K562 (cell line): ENCODE data around the gene ATP6V1F. TPM values are rescaled to one million over a fixed set of nuclear protein-coding genes. Genes with fewer than 3 reads are reported as not detected.
A peak's percentile ranks its signal among the peaks of the same experiment; 100 is the strongest.

ENCODE experiments used
- BHLHE40 ChIP-seq: IDR thresholded peaks from 2 replicates; pipeline ENCODE4 v1.6.1; 2011; ENCODE audit warnings: low read length, improper control_type of control experiment
- CTCF ChIP-seq, 3 experiments: IDR thresholded peaks in 2 of 3; conservative IDR thresholded peaks in 1 of 3; 2 replicates each; pipeline ENCODE4 v1.5.1; 2011 to 2012; ENCODE audit warnings: low read length in 3 of 3, mild to moderate bottlenecking in 3 of 3, control low read depth in 2 of 3, improper control_type of control experiment in 1 of 3, inconsistent platforms in 1 of 3, low read depth in 1 of 3, mixed read lengths in 1 of 3, moderate library complexity in 1 of 3; ENCODE audit not compliant: insufficient read depth in 2 of 3
- EP300 ChIP-seq: IDR thresholded peaks from 2 replicates; pipeline ENCODE4 v1.6.1; 2012; ENCODE audit warnings: low read length, improper control_type of control experiment
- ESRRA ChIP-seq: fragments of 450-650 bp; IDR thresholded peaks from 2 replicates; pipeline ENCODE4 v1.6.1; 2014; ENCODE audit warnings: low read depth, mild to moderate bottlenecking, moderate library complexity, borderline replicate concordance
- FOSL1 ChIP-seq: fragments of 200-800 bp; sonication (Bioruptor generic); conservative IDR thresholded peaks from 2 replicates; pipeline ENCODE4 v1.6.1; 2016; ENCODE audit warnings: missing genetic modification characterization, missing compliant biosample characterization
- GABPB2 ChIP-seq: fragments of 250-450 bp; sonication (Bioruptor Pico); conservative IDR thresholded peaks from 2 replicates; pipeline ENCODE4 v1.5.1; 2021; ENCODE audit warnings: mild to moderate bottlenecking
- HDGF ChIP-seq: fragments of 450-650 bp; IDR thresholded peaks from 2 replicates; pipeline ENCODE4 v1.6.1; 2016
- HNRNPLL ChIP-seq: fragments of 200-400 bp; formaldehyde crosslinking; IDR thresholded peaks from 2 replicates; pipeline ENCODE4 v1.6.1; 2017; ENCODE audit warnings: low read length, low read depth, mild to moderate bottlenecking; ENCODE audit not compliant: poor library complexity, severe bottlenecking
- JUNB ChIP-seq: fragments of 450-650 bp; formaldehyde crosslinking; conservative IDR thresholded peaks from 2 replicates; pipeline ENCODE4 v1.4.0; 2020; ENCODE audit warnings: mild to moderate bottlenecking
- MTA2 ChIP-seq: fragments of 450-650 bp; IDR thresholded peaks from 2 replicates; pipeline ENCODE4 v1.6.1; 2016; ENCODE audit warnings: low read depth
- NUFIP1 ChIP-seq: fragments of 450-650 bp; IDR thresholded peaks from 2 replicates; pipeline ENCODE4 v1.6.1; 2018; ENCODE audit not compliant: partially characterized antibody
- POU5F1 ChIP-seq: fragments of 150-350 bp; IDR thresholded peaks from 2 replicates; pipeline ENCODE4 v1.6.1; 2014; ENCODE audit warnings: borderline replicate concordance, low read length, low read depth, mild to moderate bottlenecking; ENCODE audit not compliant: partially characterized antibody
- RFX1 ChIP-seq: fragments of 450-650 bp; IDR thresholded peaks from 2 replicates; pipeline ENCODE4 v1.6.1; 2016; ENCODE audit warnings: mild to moderate bottlenecking, moderate library complexity
- SRSF9 ChIP-seq: fragments of 200-400 bp; formaldehyde crosslinking; IDR thresholded peaks from 2 replicates; pipeline ENCODE4 v1.6.1; 2017; ENCODE audit warnings: low read depth, low read length, borderline replicate concordance
- TCF15 ChIP-seq: fragments of 250-450 bp; sonication (Bioruptor Pico); IDR thresholded peaks from 2 replicates; pipeline ENCODE4 v1.8.0; 2022; ENCODE audit warnings: moderate library complexity, mild to moderate bottlenecking, inconsistent platforms
- ZNF79 ChIP-seq: fragments of 250-450 bp; sonication (Bioruptor Pico); IDR thresholded peaks from 2 replicates; pipeline ENCODE4 v1.4.0; 2020; ENCODE audit warnings: low read depth, mild to moderate bottlenecking, moderate library complexity
- polyA plus RNA-seq, 8 experiments: library from polyadenylated mRNA; depleted of rRNA in 4 of 8; stranded (reverse) in 5 of 8; unstranded in 3 of 8; fragments of >200 nt; fragmentation: Nextera tagmentation in 2 of 8; fragmentation: Illumina TruSeq in 1 of 8; extraction: Ambion mirVana in 2 of 8; extraction: Trizol in 1 of 8; gene quantifications; 2 replicates each; pipeline versions ENCODE4 v1.2.1 to v1.2.3, GENCODE V29; 2011 to 2014; ENCODE audit warnings: inconsistent platforms in 1 of 8, missing spikeins in 1 of 8
- total RNA-seq, 7 experiments: library from RNA; depleted of rRNA in 6 of 7; stranded (reverse); fragments of >200 nt in 6 of 7; fragmentation: Illumina TruSeq in 2 of 7; extraction: Trizol in 2 of 7; gene quantifications; 2 replicates each; pipeline versions ENCODE4 v1.2.1 to v1.2.3, GENCODE V29; 2011 to 2021; ENCODE audit warnings: low replicate concordance in 1 of 7
- TF ChIP-seq, protein P1 (sequence below): fragments of 450-650 bp; IDR thresholded peaks from 2 replicates; pipeline ENCODE4 v1.6.1; 2016; ENCODE audit warnings: mild to moderate bottlenecking
- TF ChIP-seq, protein P2 (sequence below): fragments of 450-650 bp; formaldehyde crosslinking; IDR thresholded peaks from 2 replicates; pipeline ENCODE4 v1.4.0; 2020; ENCODE audit warnings: mild to moderate bottlenecking, moderate library complexity
- TF ChIP-seq, protein P3 (sequence below), 2 experiments: fragments of 150-350 bp in 1 of 2; IDR thresholded peaks; 2 replicates each; pipeline ENCODE4 v1.6.1; 2012 to 2016; ENCODE audit warnings: low read depth in 2 of 2, low read length in 2 of 2, mild to moderate bottlenecking in 1 of 2, moderate library complexity in 1 of 2

Gene ATP6V1F
- total and polyA plus RNA-seq, 9 of the 15 experiments (the other 6 are each of a cell fraction or from before 2014, with no cell fraction given) = 206 to 1,123 (median 542) TPM

DNA sequence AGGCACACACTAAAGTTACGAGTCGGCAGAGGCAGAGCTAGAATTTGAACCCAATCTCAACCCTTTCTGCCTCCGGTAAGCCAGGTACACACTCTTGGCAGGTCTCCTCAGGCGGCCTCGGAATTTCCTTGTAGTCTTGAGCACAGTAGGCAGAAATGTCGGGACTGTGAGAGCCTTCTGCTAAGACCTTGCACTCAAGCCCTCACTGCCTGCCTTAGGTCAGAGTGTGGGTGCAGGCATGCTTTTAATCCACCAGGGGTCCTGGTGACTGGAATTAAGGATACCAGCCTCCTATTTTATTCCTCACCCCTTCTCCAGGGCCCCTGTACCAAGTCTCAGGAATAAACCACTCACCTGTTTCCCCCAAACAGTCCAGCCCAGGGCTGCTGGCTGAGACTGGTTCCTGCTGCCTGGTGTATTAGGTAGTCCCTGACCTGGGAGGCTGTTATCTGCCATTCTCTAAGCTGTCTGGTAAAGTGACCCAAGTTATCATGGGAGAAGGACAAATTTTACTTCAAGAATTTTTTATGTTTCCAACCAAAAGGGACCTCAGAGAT is 855 bp downstream of the ATP6V1F start (continued):
- TF ChIP-seq, protein P1, sequence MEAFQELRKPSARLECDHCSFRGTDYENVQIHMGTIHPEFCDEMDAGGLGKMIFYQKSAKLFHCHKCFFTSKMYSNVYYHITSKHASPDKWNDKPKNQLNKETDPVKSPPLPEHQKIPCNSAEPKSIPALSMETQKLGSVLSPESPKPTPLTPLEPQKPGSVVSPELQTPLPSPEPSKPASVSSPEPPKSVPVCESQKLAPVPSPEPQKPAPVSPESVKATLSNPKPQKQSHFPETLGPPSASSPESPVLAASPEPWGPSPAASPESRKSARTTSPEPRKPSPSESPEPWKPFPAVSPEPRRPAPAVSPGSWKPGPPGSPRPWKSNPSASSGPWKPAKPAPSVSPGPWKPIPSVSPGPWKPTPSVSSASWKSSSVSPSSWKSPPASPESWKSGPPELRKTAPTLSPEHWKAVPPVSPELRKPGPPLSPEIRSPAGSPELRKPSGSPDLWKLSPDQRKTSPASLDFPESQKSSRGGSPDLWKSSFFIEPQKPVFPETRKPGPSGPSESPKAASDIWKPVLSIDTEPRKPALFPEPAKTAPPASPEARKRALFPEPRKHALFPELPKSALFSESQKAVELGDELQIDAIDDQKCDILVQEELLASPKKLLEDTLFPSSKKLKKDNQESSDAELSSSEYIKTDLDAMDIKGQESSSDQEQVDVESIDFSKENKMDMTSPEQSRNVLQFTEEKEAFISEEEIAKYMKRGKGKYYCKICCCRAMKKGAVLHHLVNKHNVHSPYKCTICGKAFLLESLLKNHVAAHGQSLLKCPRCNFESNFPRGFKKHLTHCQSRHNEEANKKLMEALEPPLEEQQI = no peak
- no peak for TF ChIP-seq HDGF
- TF ChIP-seq POU5F1 = peak; percentile 10
- no peak for TF ChIP-seq JUNB (CRISPR knock-in tag)
- TF ChIP-seq HNRNPLL = no peak
- 0 out of 2 replicates have a peak, but pooled peaks have one; percentile 17 for TF ChIP-seq ESRRA
- no peak for TF ChIP-seq TCF15 (CRISPR knock-in tag)
- no peak for TF ChIP-seq BHLHE40
- TF ChIP-seq CTCF (IDR thresholded peaks at IDR 0.05 in 2 of 3, conservative IDR thresholded peaks at IDR 0.05 in 1 of 3; ENCODE audit: insufficient read depth in 2 of 3, low read depth in 1 of 3, low read length in 3 of 3) = peak; percentile 76 to 91 (median 85)
- TF ChIP-seq SRSF9 = no peak
- TF ChIP-seq, protein P2, sequence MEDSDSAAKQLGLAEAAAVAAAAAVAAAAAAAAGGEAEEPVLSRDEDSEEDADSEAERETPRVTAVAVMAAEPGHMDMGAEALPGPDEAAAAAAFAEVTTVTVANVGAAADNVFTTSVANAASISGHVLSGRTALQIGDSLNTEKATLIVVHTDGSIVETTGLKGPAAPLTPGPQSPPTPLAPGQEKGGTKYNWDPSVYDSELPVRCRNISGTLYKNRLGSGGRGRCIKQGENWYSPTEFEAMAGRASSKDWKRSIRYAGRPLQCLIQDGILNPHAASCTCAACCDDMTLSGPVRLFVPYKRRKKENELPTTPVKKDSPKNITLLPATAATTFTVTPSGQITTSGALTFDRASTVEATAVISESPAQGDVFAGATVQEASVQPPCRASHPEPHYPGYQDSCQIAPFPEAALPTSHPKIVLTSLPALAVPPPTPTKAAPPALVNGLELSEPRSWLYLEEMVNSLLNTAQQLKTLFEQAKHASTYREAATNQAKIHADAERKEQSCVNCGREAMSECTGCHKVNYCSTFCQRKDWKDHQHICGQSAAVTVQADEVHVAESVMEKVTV = peak; percentile 20; the same call in 1 of the 2 replicates
- TF ChIP-seq FOSL1 = no peak
- TF ChIP-seq NUFIP1 = no peak
- TF ChIP-seq RFX1 = no peak
- TF ChIP-seq EP300 = no peak
- TF ChIP-seq ZNF79 (CRISPR knock-in tag) = no peak
- no peak for TF ChIP-seq GABPB2 (CRISPR knock-in tag)
- TF ChIP-seq MTA2 = no peak
- TF ChIP-seq, protein P3, sequence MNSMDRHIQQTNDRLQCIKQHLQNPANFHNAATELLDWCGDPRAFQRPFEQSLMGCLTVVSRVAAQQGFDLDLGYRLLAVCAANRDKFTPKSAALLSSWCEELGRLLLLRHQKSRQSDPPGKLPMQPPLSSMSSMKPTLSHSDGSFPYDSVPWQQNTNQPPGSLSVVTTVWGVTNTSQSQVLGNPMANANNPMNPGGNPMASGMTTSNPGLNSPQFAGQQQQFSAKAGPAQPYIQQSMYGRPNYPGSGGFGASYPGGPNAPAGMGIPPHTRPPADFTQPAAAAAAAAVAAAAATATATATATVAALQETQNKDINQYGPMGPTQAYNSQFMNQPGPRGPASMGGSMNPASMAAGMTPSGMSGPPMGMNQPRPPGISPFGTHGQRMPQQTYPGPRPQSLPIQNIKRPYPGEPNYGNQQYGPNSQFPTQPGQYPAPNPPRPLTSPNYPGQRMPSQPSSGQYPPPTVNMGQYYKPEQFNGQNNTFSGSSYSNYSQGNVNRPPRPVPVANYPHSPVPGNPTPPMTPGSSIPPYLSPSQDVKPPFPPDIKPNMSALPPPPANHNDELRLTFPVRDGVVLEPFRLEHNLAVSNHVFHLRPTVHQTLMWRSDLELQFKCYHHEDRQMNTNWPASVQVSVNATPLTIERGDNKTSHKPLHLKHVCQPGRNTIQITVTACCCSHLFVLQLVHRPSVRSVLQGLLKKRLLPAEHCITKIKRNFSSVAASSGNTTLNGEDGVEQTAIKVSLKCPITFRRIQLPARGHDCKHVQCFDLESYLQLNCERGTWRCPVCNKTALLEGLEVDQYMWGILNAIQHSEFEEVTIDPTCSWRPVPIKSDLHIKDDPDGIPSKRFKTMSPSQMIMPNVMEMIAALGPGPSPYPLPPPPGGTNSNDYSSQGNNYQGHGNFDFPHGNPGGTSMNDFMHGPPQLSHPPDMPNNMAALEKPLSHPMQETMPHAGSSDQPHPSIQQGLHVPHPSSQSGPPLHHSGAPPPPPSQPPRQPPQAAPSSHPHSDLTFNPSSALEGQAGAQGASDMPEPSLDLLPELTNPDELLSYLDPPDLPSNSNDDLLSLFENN (IDR thresholded peaks at IDR 0.05; ENCODE audit: low read depth in 2 of 2, low read length in 2 of 2) = peak in 1 of 2 experiments; percentile 47; a peak in 1 of 4 replicates
